Natural killer cell (primary cell): ENCODE results near the gene LAMA1. TPM values are rescaled to one million over a fixed set of nuclear protein-coding genes. Genes with fewer than 3 reads are reported as not detected.

ENCODE experiments used
- ATAC-seq, 3 donors: fragments of 150-1000 bp in 2 of 3; fragments of 200-7000 bp in 1 of 3; cut with Tn5 transposase; 1 replicate in 1 of 3; 2 replicates in 2 of 3; pipeline ENCODE4 v1.10.0; 2021; ENCODE audit warnings: mild to moderate bottlenecking in 2 of 3, moderate library complexity in 2 of 3
- DNase-seq, 2 donors: peaks; one replicate each; pipeline versions ENCODE4 v3.0.0 to v3.0.0-alpha.2; 2013 to 2021; ENCODE audit warnings: mixed read lengths in 1 of 2
- H3K27ac ChIP-seq: one replicate; pipeline ENCODE4 v1.5.1; 2013; ENCODE audit warnings: mild to moderate bottlenecking, low read length
- H3K27me3 ChIP-seq: one replicate; pipeline ENCODE4 v1.6.1; 2013; ENCODE audit warnings: low read length; ENCODE audit not compliant: control insufficient read depth, insufficient read depth
- H3K36me3 ChIP-seq: one replicate; pipeline ENCODE4 v1.6.1; 2013; ENCODE audit warnings: low read length; ENCODE audit not compliant: control insufficient read depth, insufficient read depth
- H3K4me1 ChIP-seq: one replicate; pipeline ENCODE4 v1.6.1; 2013; ENCODE audit warnings: low read length; ENCODE audit not compliant: control insufficient read depth, insufficient read depth
- H3K4me3 ChIP-seq: one replicate; pipeline ENCODE4 v1.5.1; 2013; ENCODE audit warnings: low read length
- H3K9me3 ChIP-seq: one replicate; pipeline ENCODE4 v1.6.1; 2013; ENCODE audit warnings: low read length; ENCODE audit not compliant: control insufficient read depth, insufficient read depth
- H3K27ac Mint-ChIP-seq, 2 donors: one replicate each; pipeline ENCODE4 v1.8.0; 2022; ENCODE audit warnings: mild to moderate bottlenecking in 2 of 2, mixed read lengths in 2 of 2, moderate library complexity in 1 of 2
- H3K27me3 Mint-ChIP-seq, 2 donors: one replicate each; pipeline ENCODE4 v1.8.0; 2022; ENCODE audit warnings: low read depth in 2 of 2, mixed read lengths in 2 of 2
- H3K36me3 Mint-ChIP-seq: one replicate; pipeline ENCODE4 v1.8.0; 2022; ENCODE audit warnings: mixed read lengths
- H3K4me1 Mint-ChIP-seq, 2 donors: one replicate each; pipeline ENCODE4 v1.8.0; 2022; ENCODE audit warnings: mixed read lengths in 2 of 2
- H3K4me3 Mint-ChIP-seq: one replicate; pipeline ENCODE4 v1.8.0; 2022; ENCODE audit warnings: mild to moderate bottlenecking, moderate library complexity, mixed read lengths
- H3K9me3 Mint-ChIP-seq, 2 donors: one replicate each; pipeline ENCODE4 v1.8.0; 2022; ENCODE audit warnings: mixed read lengths in 2 of 2
- WGBS: methylation state at CpG from one replicate; pipeline ENCODE4 v1.1.7; 2013; ENCODE audit warnings: missing lambda C conversion rate; ENCODE audit not compliant: insufficient coverage; 5-methylcytosine and 5-hydroxymethylcytosine counted together
- intact Hi-C: fragments of 100-400 bp; cut with micrococcal nuclease; formaldehyde crosslinking; loops from one replicate; pipeline ENCODE4 v1.14.2; 2022
- total RNA-seq, 4 donors: library from RNA; stranded (reverse); fragments of 120-200 nt in 1 of 4; gene quantifications; one replicate each; pipeline versions ENCODE4 v1.2.3 to v1.2.4, GENCODE V29; 2013 to 2022
- TF ChIP-seq, protein P1 (sequence below): fragments of 200-600 bp; IDR thresholded peaks from one replicate; pipeline ENCODE4 v1.8.0; 2022; ENCODE audit warnings: antibody characterized with exemption

LAMA1 gene
- total RNA-seq, 3 donors from 2014 or later (not counting 1 experiment from before 2014, with no cell fraction given): not detected

DNA sequence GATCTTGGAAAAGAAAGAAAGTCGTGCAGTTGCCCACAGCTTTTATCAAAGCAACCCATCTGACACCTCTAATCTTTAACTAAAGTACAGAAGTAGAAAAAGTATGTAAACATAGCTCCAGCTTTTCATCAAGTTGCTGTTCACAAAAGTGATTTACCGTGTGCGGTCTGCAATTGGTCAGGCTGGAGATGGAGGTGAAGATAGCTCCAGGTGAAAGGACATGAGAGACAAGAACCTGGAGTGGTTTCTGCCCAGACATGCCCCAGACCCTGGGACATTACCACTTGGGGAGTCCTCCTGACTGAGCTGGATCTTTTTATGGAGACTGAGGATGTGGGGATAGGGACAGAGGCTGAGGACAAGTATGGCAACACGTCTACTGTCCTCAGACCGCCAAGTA is 82.7 kb downstream of the LAMA1 start:
- no peak overlapping the region for H3K4me3 Mint-ChIP-seq
- H3K27ac Mint-ChIP-seq: no peak overlapping the region
- H3K36me3 ChIP-seq: no peaks in the 10 kb centered on the region
- H3K27me3 ChIP-seq: no peaks in the 10 kb centered on the region
- no peaks in the 10 kb centered on the region for H3K4me1 ChIP-seq
- H3K4me3 ChIP-seq: no peak overlapping the region
- no peaks in the 10 kb centered on the region for H3K36me3 Mint-ChIP-seq
- TF ChIP-seq, protein P1, sequence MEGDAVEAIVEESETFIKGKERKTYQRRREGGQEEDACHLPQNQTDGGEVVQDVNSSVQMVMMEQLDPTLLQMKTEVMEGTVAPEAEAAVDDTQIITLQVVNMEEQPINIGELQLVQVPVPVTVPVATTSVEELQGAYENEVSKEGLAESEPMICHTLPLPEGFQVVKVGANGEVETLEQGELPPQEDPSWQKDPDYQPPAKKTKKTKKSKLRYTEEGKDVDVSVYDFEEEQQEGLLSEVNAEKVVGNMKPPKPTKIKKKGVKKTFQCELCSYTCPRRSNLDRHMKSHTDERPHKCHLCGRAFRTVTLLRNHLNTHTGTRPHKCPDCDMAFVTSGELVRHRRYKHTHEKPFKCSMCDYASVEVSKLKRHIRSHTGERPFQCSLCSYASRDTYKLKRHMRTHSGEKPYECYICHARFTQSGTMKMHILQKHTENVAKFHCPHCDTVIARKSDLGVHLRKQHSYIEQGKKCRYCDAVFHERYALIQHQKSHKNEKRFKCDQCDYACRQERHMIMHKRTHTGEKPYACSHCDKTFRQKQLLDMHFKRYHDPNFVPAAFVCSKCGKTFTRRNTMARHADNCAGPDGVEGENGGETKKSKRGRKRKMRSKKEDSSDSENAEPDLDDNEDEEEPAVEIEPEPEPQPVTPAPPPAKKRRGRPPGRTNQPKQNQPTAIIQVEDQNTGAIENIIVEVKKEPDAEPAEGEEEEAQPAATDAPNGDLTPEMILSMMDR: no peak
- H3K9me3 Mint-ChIP-seq: no peaks in the 10 kb centered on the region
- ATAC-seq: no peak
- 86% methylated on average over 4 of the region's 5 CpGs for WGBS
- no peaks in the 10 kb centered on the region for H3K4me1 Mint-ChIP-seq
- no peak overlapping the region for H3K27ac ChIP-seq
- no peaks in the 10 kb centered on the region for H3K27me3 Mint-ChIP-seq
- no peaks in the 10 kb centered on the region for H3K9me3 ChIP-seq
- intact Hi-C loops: no loop called here
- no peak for DNase-seq

DNA sequence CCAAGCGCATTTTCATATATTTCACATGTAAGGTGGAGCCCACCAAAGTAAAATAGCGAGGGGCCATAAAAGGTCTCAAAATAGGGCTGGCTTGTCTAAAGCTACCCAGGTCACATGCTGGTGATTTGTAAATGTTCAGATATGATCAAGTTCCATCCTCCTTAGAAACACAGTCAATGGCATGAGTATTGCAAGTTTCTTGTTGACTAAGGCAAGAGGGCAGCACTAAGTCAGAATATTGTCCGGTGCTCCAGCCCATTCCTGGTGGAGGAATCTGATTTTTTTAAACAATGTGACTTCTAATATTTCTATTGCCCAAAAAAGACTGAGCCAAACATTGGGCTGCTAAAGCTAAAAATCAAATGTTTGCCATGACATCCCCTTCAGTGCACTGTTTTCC is 85.1 kb downstream of the LAMA1 start:
- Mint-ChIP-seq H3K27me3 (peaks cover 0 to 2% of the 10 kb centered on the region in 2 donors), H3K27ac (no peak overlapping the region), H3K4me3 (no peak overlapping the region), H3K36me3 (no peaks in the 10 kb centered on the region), H3K9me3 (no peaks in the 10 kb centered on the region), H3K4me1 (no peaks in the 10 kb centered on the region)
- TF ChIP-seq, protein P1: no peak
- no peak for ATAC-seq
- intact Hi-C loops: no loop called here
- 100% methylated on average over 3 of the region's 3 CpGs for WGBS
- no peaks in the 10 kb centered on the region for H3K36me3 ChIP-seq
- H3K27ac ChIP-seq: no peak overlapping the region
- no peaks in the 10 kb centered on the region for H3K4me1 ChIP-seq
- no peak overlapping the region for H3K4me3 ChIP-seq
- H3K27me3 ChIP-seq: no peaks in the 10 kb centered on the region
- no peaks in the 10 kb centered on the region for H3K9me3 ChIP-seq
- DNase-seq: no peak

DNA sequence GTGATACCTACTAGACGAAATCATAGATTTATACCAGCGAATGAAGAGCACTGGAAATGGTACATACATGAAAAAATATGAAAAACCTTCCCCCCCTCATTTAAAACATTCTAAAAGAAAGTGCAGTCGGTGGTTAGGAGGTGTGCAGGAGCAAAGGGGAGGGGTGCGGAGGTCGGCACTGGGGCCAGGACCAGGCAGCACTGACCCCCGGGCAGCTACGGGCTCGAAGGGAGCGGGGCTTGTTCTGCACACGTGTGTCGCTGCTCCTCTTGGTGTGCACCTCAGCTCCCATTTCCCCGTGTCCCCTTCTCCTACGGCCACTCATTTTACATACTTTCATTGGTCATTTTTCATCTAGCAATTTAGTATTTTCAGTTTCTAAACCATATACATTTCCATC is 89.0 kb downstream of the LAMA1 start:
- Histone ChIP-seq H3K27ac (no peak overlapping the region), H3K36me3 (no peaks in the 10 kb centered on the region), H3K9me3 (no peaks in the 10 kb centered on the region), H3K4me1 (no peaks in the 10 kb centered on the region), H3K27me3 (no peaks in the 10 kb centered on the region), H3K4me3 (no peak overlapping the region)
- ATAC-seq (no peak), DNase-seq (no peak)
- Mint-ChIP-seq H3K27me3 (peaks cover 0 to 2% of the 10 kb centered on the region in 2 donors), H3K36me3 (no peaks in the 10 kb centered on the region), H3K27ac (no peak overlapping the region), H3K4me1 (no peaks in the 10 kb centered on the region), H3K4me3 (no peak overlapping the region), H3K9me3 (no peaks in the 10 kb centered on the region)
- 90% methylated on average over 13 of the region's 13 CpGs for WGBS
- intact Hi-C loops: no loop called here
- TF ChIP-seq, protein P1: no peak

DNA sequence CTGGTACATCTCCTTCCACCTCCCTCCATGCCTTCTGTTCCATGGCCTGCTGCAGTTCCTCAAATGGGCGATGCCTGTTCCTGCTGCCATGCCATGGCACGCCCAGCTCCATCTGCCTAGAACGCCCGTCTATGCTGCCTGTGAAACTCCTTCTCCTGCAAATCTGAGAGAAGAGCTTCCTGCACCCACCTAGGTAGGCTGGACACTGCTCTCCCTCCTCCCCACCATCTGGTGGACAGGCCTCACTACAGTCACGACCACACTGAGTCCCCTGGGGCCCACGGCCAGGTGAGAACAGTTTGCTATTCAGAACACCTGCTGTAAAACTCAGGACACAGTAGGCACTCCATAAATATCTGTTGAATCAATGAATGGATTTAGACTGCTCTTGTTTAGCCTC is 92.4 kb downstream of the LAMA1 start:
- DNase-seq: no peak
- ATAC-seq: no peak
- no peak overlapping the region for H3K27ac Mint-ChIP-seq
- H3K36me3 ChIP-seq: no peaks in the 10 kb centered on the region
- no peak overlapping the region for H3K27ac ChIP-seq
- H3K36me3 Mint-ChIP-seq: no peaks in the 10 kb centered on the region
- TF ChIP-seq, protein P1: no peak
- intact Hi-C loops: no loop called here
- H3K9me3 Mint-ChIP-seq: no peaks in the 10 kb centered on the region
- no peaks in the 10 kb centered on the region for H3K4me1 ChIP-seq
- H3K9me3 ChIP-seq: no peaks in the 10 kb centered on the region
- peaks cover 0 to 2% of the 10 kb centered on the region in 2 donors for H3K27me3 Mint-ChIP-seq
- WGBS: 78% methylated on average over 6 of the region's 6 CpGs
- H3K27me3 ChIP-seq: no peaks in the 10 kb centered on the region
- no peaks in the 10 kb centered on the region for H3K4me1 Mint-ChIP-seq
- H3K4me3 Mint-ChIP-seq: no peak overlapping the region
- no peak overlapping the region for H3K4me3 ChIP-seq
